Thyroid gland (tissue), 4 donors: Measurements from ENCODE around the gene ULK2. TPM values are rescaled to one million over a fixed set of nuclear protein-coding genes. Genes with fewer than 3 reads are reported as not detected.

Experiments used
- DNase-seq, 2 donors: peaks; one replicate each; pipeline ENCODE4 v3.0.0-alpha.2; 2019
- H3K27ac ChIP-seq, 3 donors: fragments of 200-600 bp; sonication (generic); 1 replicate in 2 of 3; 2 replicates in 1 of 3; pipeline ENCODE4 v1.5.1; 2016 to 2019; ENCODE audit warnings: mild to moderate bottlenecking in 1 of 3, moderate library complexity in 1 of 3
- H3K27me3 ChIP-seq: fragments of 200-600 bp; sonication (generic); one replicate; pipeline ENCODE4 v1.5.1; 2019
- H3K36me3 ChIP-seq, 2 donors: fragments of 200-600 bp; sonication (generic); one replicate each; pipeline ENCODE4 v1.5.1; 2016 to 2019
- H3K4me1 ChIP-seq, 2 donors: fragments of 200-600 bp; sonication (generic); one replicate each; pipeline ENCODE4 v1.5.1; 2017 to 2019
- H3K4me3 ChIP-seq, 3 donors: fragments of 200-600 bp; sonication (generic); replicated peaks in 1 of 3; 1 replicate in 2 of 3; 2 replicates in 1 of 3; pipeline ENCODE4 v1.5.1; 2016; ENCODE audit warnings: mild to moderate bottlenecking in 1 of 3
- H3K9me3 ChIP-seq: fragments of 200-600 bp; sonication (generic); one replicate; pipeline ENCODE4 v1.5.1; 2017
- POLR2A ChIP-seq, 2 donors: fragments of 450-650 bp; IDR thresholded peaks; one replicate each; pipeline ENCODE4 v1.6.1; 2017; ENCODE audit warnings: antibody characterized with exemption in 2 of 2, mild to moderate bottlenecking in 2 of 2, moderate library complexity in 1 of 2
- WGBS, 2 donors: methylation state at CpG; one replicate each; pipeline ENCODE4 v1.1.5; 2017; 5-methylcytosine and 5-hydroxymethylcytosine counted together
- intact Hi-C: fragments of 100-400 bp; cut with DNase I; formaldehyde crosslinking; loops from one replicate; pipeline ENCODE4 v1.15.1; 2023
- total RNA-seq, 4 donors: library from RNA; depleted of rRNA; stranded (reverse); fragments of >200 nt; gene quantifications; one replicate each; pipeline ENCODE4 v1.2.3, GENCODE V29; 2016
- TF ChIP-seq, protein P1 (sequence below), 6 experiments: fragments of 200-600 bp in 3 of 6; fragments of 450-650 bp in 3 of 6; sonication (generic) in 3 of 6; IDR thresholded peaks; one replicate each; pipeline ENCODE4 v1.5.1; 2016 to 2019; ENCODE audit warnings: antibody characterized with exemption in 6 of 6, mild to moderate bottlenecking in 2 of 6, inconsistent platforms in 1 of 6, moderate library complexity in 1 of 6

ULK2 gene
- total RNA-seq, 4 donors from 2014 or later = 15.8 to 22.6 (median 16.8) TPM

DNA sequence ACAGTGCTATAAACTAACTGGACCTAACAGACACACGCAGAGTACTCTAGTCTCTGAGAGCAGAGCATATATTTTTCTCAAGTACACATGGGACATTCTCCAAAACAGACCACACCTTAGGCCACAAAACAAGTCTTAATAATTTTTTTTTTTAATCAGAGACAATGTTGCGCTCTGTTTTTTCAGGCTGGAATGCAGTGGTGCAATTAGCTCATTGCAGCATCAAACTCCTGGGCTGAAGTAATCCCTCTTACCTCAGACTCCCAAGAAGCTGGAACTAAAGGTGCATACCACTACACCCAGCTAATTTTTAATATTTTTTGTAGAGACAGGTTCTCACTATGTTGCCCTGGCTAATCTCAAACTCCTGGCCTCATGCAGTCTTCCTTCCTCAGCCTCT, 37.7 kb downstream of the ULK2 start:
- WGBS, 2 donors = 92 to 95% methylated on average over 2 of the region's 2 CpGs
- no peak for DNase-seq
- Histone ChIP-seq H3K27ac (no peak overlapping the region), H3K4me1 (no peaks in the 10 kb centered on the region), H3K9me3 (no peaks in the 10 kb centered on the region), H3K36me3 (peaks cover 5% of the 10 kb centered on the region in 2 donors), H3K27me3 (no peaks in the 10 kb centered on the region), H3K4me3 (no peak overlapping the region)
- TF ChIP-seq POLR2A (IDR thresholded peaks at IDR 0.05) = no peak
- TF ChIP-seq, protein P1, sequence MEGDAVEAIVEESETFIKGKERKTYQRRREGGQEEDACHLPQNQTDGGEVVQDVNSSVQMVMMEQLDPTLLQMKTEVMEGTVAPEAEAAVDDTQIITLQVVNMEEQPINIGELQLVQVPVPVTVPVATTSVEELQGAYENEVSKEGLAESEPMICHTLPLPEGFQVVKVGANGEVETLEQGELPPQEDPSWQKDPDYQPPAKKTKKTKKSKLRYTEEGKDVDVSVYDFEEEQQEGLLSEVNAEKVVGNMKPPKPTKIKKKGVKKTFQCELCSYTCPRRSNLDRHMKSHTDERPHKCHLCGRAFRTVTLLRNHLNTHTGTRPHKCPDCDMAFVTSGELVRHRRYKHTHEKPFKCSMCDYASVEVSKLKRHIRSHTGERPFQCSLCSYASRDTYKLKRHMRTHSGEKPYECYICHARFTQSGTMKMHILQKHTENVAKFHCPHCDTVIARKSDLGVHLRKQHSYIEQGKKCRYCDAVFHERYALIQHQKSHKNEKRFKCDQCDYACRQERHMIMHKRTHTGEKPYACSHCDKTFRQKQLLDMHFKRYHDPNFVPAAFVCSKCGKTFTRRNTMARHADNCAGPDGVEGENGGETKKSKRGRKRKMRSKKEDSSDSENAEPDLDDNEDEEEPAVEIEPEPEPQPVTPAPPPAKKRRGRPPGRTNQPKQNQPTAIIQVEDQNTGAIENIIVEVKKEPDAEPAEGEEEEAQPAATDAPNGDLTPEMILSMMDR (IDR thresholded peaks at IDR 0.05) = no peak
- intact Hi-C loops = no loop called here

DNA sequence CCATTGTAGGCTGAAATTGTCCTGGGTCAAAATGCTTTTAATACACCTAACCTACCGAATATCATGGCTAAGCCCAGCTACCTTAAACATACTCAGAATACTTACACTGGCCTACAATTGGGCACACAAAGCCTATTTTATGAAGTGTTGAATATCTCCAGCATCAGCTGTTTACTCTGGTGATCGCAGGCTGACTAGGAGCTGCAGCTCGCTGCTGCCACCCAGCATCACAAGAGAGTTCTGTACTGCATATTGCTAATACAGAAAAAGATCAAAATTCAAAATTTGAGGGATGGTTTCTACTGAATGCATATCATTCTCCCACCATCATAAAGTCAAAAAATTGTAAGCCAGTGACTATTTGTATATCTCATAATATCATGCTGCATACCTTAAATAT, 55.3 kb downstream of the ULK2 start:
- no peaks in the 10 kb centered on the region for H3K27me3 ChIP-seq
- H3K36me3 ChIP-seq = no peaks in the 10 kb centered on the region
- WGBS, 2 donors = 92% methylated on average over 3 of the region's 3 CpGs
- DNase-seq = no peak
- no peak for TF ChIP-seq POLR2A (IDR thresholded peaks at IDR 0.05)
- TF ChIP-seq, protein P1 (IDR thresholded peaks at IDR 0.05) = peak in 1 of 6 experiments; percentile 5
- no peak overlapping the region for H3K27ac ChIP-seq
- no peaks in the 10 kb centered on the region for H3K4me1 ChIP-seq
- no peaks in the 10 kb centered on the region for H3K9me3 ChIP-seq
- no peak overlapping the region for H3K4me3 ChIP-seq
- intact Hi-C loops = no loop called here

DNA sequence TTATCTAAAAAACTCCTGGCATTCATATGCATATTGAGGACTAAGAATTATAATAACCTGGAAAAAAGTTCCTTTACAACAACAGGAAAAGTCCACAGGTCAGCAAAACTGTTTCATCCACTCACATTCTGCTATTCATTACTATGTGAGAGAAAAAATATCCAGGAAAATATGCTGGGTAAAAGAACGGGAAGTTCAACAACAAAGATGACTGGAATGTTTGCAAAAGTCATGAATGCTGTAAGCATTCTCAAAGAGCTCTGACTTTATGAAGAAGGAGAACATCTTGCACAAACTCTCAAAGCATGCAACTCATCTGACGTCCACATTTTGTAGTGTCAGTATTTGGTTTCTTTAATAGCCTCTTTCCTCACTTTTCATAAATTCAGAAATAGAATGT, 62.7 kb downstream of the ULK2 start:
- Histone ChIP-seq H3K27me3 (no peaks in the 10 kb centered on the region), H3K4me3 (no peak overlapping the region), H3K4me1 (peaks cover 0 to 8% of the 10 kb centered on the region in 2 donors), H3K9me3 (no peaks in the 10 kb centered on the region), H3K27ac (no peak overlapping the region), H3K36me3 (peaks cover 4 to 5% of the 10 kb centered on the region in 2 donors)
- DNase-seq = no peak
- intact Hi-C loops = no loop called here
- no peak for TF ChIP-seq POLR2A (IDR thresholded peaks at IDR 0.05)
- TF ChIP-seq, protein P1 (IDR thresholded peaks at IDR 0.05) = no peak
- WGBS, 2 donors = 72 to 78% methylated on average over 2 of the region's 2 CpGs

DNA sequence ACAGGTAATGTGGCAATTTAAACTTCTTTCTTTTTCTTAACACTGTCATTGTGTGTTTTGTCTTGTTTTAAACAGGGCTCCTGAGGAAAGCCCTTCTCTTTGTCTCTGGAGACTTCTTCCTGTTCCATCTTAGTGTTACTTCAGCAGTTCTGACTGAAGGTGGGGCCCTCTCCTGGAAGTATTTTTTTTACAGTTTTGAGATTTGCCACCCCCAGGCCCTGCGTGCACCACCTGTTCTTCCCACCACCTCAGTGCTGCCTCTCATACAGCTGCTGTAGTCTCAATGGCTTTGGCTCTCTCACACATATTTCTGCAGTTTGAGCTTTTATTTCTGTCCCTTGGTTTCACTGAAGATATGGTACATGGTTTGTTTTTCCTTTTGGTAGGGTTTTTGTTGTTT, 67.2 kb downstream of the ULK2 start:
- intact Hi-C loops = no loop called here
- no peak for DNase-seq
- Histone ChIP-seq H3K27ac (no peak overlapping the region), H3K4me3 (no peak overlapping the region), H3K9me3 (no peaks in the 10 kb centered on the region), H3K36me3 (peaks cover 25 to 26% of the 10 kb centered on the region in 2 donors), H3K4me1 (peaks cover 0 to 8% of the 10 kb centered on the region in 2 donors), H3K27me3 (no peaks in the 10 kb centered on the region)
- WGBS, 2 donors = 45 to 76% methylated on average over 1 of the region's 1 CpG
- TF ChIP-seq, protein P1 (IDR thresholded peaks at IDR 0.05) = no peak

DNA sequence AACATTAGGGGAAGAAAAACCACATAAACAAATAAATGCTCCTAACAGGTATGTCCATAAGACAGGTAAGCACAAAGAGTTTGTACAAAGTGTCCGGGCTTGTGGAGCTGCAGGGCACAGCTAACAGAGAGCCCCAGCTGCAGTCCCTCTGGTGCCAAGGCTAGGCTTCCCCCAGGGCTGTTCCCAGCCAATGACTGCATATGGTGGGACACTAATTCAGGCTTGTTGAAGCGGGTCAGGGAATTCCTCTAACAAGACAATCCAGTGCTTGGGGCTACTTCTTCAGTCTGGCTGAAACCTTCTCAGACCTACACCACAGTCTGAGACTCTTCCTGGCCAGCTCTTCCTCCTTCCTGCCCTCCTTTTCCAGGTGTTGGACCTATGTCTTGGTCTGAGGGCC, 67.9 kb downstream of the ULK2 start:
- H3K36me3 ChIP-seq = peaks cover 29 to 33% of the 10 kb centered on the region in 2 donors

More for the DNA sequence above, 67.9 kb downstream of the ULK2 start:
- DNase-seq = no peak
- H3K27me3 ChIP-seq = no peaks in the 10 kb centered on the region
- H3K4me1 ChIP-seq = peaks cover 0 to 8% of the 10 kb centered on the region in 2 donors
- TF ChIP-seq POLR2A (IDR thresholded peaks at IDR 0.05) = no peak
- TF ChIP-seq, protein P1 (IDR thresholded peaks at IDR 0.05) = no peak
- intact Hi-C loops = no loop called here
- no peak overlapping the region for H3K27ac ChIP-seq
- no peaks in the 10 kb centered on the region for H3K9me3 ChIP-seq
- 91 to 98% methylated on average over 2 of the region's 2 CpGs for WGBS, 2 donors
- no peak overlapping the region for H3K4me3 ChIP-seq
